Measurements from ENCODE around the gene GARIN5A. TPM values are rescaled to one million over a fixed set of nuclear protein-coding genes. Genes with fewer than 3 reads are reported as not detected.

The GARIN5A gene
- total RNA-seq, 1 experiment from 2014 or later: 2.0 TPM

GRCh38 chr19:50490991-50491472 lies 14.4 kb upstream of the GARIN5A start:
- BruUV-seq (replicated peaks): no TSS peak
- H3K4me3 ChIP-seq (ENCODE audit: low read depth in 2 of 2, low read length in 2 of 2): no peak overlapping the region
- no peaks in the 10 kb centered on the region; the same call in 1 of the 2 replicates for H3K9me3 ChIP-seq (ENCODE audit: control insufficient read depth, insufficient read depth, low read depth, low read length)
- ChIA-PET POLR2A (no interaction called here), CTCF (interaction anchor here (0.8 kb wide), 1 partner anchor 438 kb away, joined by 7 read pairs; no protein-coding TSS in a partner anchor)
- ATAC-seq (no peak), DNase-seq (ENCODE audit: low read depth, low spot score) (no peak)
- intact Hi-C loops (cut with micrococcal nuclease; ENCODE audit: unreplicated experiment): no loop called here
- no peak overlapping the region for H3K27ac ChIP-seq (ENCODE audit: low read length)
- in situ Hi-C loops (cut with HindIII; ENCODE audit: low pct_unique_long_range_greater_than_20kb, low sequenced_read_pairs): no loop called here
- H3K36me3 ChIP-seq (ENCODE audit: control insufficient read depth, insufficient read depth, low read length): no peaks in the 10 kb centered on the region
- no peaks in the 10 kb centered on the region for H3K4me1 ChIP-seq (ENCODE audit: control insufficient read depth, insufficient read depth, low read length)
- TF ChIP-seq SIN3A (IDR thresholded peaks at IDR 0.05; ENCODE audit: borderline replicate concordance, insufficient read depth, low read depth, low read length): no peak
- no peak for TF ChIP-seq TCF7L2 (IDR thresholded peaks at IDR 0.05; ENCODE audit: low read depth, low read length)
- no peak for TF ChIP-seq CTCF (IDR thresholded peaks at IDR 0.05)
- TF ChIP-seq REST (IDR thresholded peaks at IDR 0.05; ENCODE audit: insufficient read depth in 1 of 2, low read depth in 2 of 2, low read length in 1 of 2): no peak
- no peak for TF ChIP-seq POLR2AphosphoS5 (IDR thresholded peaks at IDR 0.05; ENCODE audit: low read depth, low read length)
- no peaks in the 10 kb centered on the region for H3K27me3 ChIP-seq (ENCODE audit: control insufficient read depth, insufficient read depth, low read length)

GRCh38 chr19:50490411-50490811 lies 13.8 kb upstream of the GARIN5A start:
- no peaks in the 10 kb centered on the region for H3K27me3 ChIP-seq (ENCODE audit: control insufficient read depth, insufficient read depth, low read length)
- no peaks in the 10 kb centered on the region for H3K36me3 ChIP-seq (ENCODE audit: control insufficient read depth, insufficient read depth, low read length)
- ATAC-seq (no peak), DNase-seq (ENCODE audit: low read depth, low spot score) (no peak)
- in situ Hi-C loops (cut with HindIII; ENCODE audit: low pct_unique_long_range_greater_than_20kb, low sequenced_read_pairs): no loop called here
- no peak overlapping the region for H3K27ac ChIP-seq (ENCODE audit: low read length)
- no peaks in the 10 kb centered on the region; the same call in 1 of the 2 replicates for H3K9me3 ChIP-seq (ENCODE audit: control insufficient read depth, insufficient read depth, low read depth, low read length)
- CTCF ChIA-PET: interaction anchor here (0.8 kb wide), 1 partner anchor 438 kb away, joined by 7 read pairs; no protein-coding TSS in a partner anchor
- H3K4me3 ChIP-seq (ENCODE audit: low read depth in 2 of 2, low read length in 2 of 2): no peak overlapping the region
- H3K4me1 ChIP-seq (ENCODE audit: control insufficient read depth, insufficient read depth, low read length): no peaks in the 10 kb centered on the region
- POLR2A ChIA-PET: no interaction called here
- TF ChIP-seq SIN3A (IDR thresholded peaks at IDR 0.05; ENCODE audit: borderline replicate concordance, insufficient read depth, low read depth, low read length) (no peak), CTCF (IDR thresholded peaks at IDR 0.05) (no peak), REST (IDR thresholded peaks at IDR 0.05; ENCODE audit: insufficient read depth in 1 of 2, low read depth in 2 of 2, low read length in 1 of 2) (no peak), TCF7L2 (IDR thresholded peaks at IDR 0.05; ENCODE audit: low read depth, low read length) (no peak), POLR2AphosphoS5 (IDR thresholded peaks at IDR 0.05; ENCODE audit: low read depth, low read length) (no peak)
- intact Hi-C loops (cut with micrococcal nuclease; ENCODE audit: unreplicated experiment): no loop called here
- no TSS peak for BruUV-seq (replicated peaks)

Data from Panc1 (cell line).